Esophagus (tissue), 2 donors: ENCODE data around the gene SMAD9. TPM values are rescaled to one million over a fixed set of nuclear protein-coding genes. Genes with fewer than 3 reads are reported as not detected.

Source experiments
- H3K27ac ChIP-seq, 2 donors: one replicate each; pipeline ENCODE4 v1.5.1; 2013; ENCODE audit warnings: low read depth in 2 of 2, mild to moderate bottlenecking in 2 of 2, inconsistent platforms in 1 of 2, low read length in 1 of 2, moderate library complexity in 1 of 2
- H3K27me3 ChIP-seq, 2 donors: one replicate each; pipeline ENCODE4 v1.6.1; 2013; ENCODE audit warnings: low read length in 2 of 2, control low read depth in 1 of 2, mild to moderate bottlenecking in 1 of 2; ENCODE audit not compliant: insufficient read depth in 2 of 2, control insufficient read depth in 1 of 2
- H3K36me3 ChIP-seq, 2 donors: one replicate each; pipeline ENCODE4 v1.6.1; 2013; ENCODE audit warnings: low read length in 1 of 2; ENCODE audit not compliant: control insufficient read depth in 2 of 2, insufficient read depth in 2 of 2
- H3K4me1 ChIP-seq, 2 donors: one replicate each; pipeline ENCODE4 v1.6.1; 2013; ENCODE audit warnings: low read length in 1 of 2; ENCODE audit not compliant: control insufficient read depth in 2 of 2, insufficient read depth in 2 of 2
- H3K4me3 ChIP-seq, 2 donors: one replicate each; pipeline ENCODE4 v1.5.1; 2013; ENCODE audit warnings: low read length in 2 of 2, mild to moderate bottlenecking in 2 of 2, low read depth in 1 of 2, moderate library complexity in 1 of 2
- H3K9me3 ChIP-seq, 2 donors: one replicate each; pipeline ENCODE4 v1.6.1; 2013; ENCODE audit warnings: mild to moderate bottlenecking in 2 of 2, low read depth in 1 of 2, low read length in 1 of 2, moderate library complexity in 1 of 2; ENCODE audit not compliant: control insufficient read depth in 2 of 2, insufficient read depth in 1 of 2
- WGBS, 2 donors: extraction: QIAGEN DNeasy Blood & Tissue Kit; methylation state at CpG; one replicate each; pipeline ENCODE4 v1.1.7; 2013; 5-methylcytosine and 5-hydroxymethylcytosine counted together
- polyA plus RNA-seq, 2 donors: library from polyadenylated mRNA; stranded (reverse); fragments of 200-250 nt; gene quantifications; one replicate each; pipeline ENCODE4 v1.2.3, GENCODE V29; 2013
- donor health status: healthy with polysubstance abuse.
- donor health status: Bipolar disorder and iron deficiency.

Gene SMAD9
- polyA plus RNA-seq, 2 donors: 0.51 to 1.2 TPM

GRCh38 chr13:36850790-36851438 lies 69.1 kb downstream of the SMAD9 start:
- H3K27me3 ChIP-seq: no peaks in the 10 kb centered on the region
- H3K9me3 ChIP-seq: no peaks in the 10 kb centered on the region
- WGBS, 2 donors: 90 to 91% methylated on average over 13 of the region's 13 CpGs
- no peaks in the 10 kb centered on the region for H3K4me1 ChIP-seq
- H3K27ac ChIP-seq: no peak overlapping the region
- H3K36me3 ChIP-seq: no peaks in the 10 kb centered on the region
- no peak overlapping the region for H3K4me3 ChIP-seq

GRCh38 chr13:36848199-36848982 lies 71.6 kb downstream of the SMAD9 start:
- WGBS, 2 donors: 49 to 56% methylated on average over 6 of the region's 6 CpGs
- Histone ChIP-seq H3K4me3 (no peak overlapping the region), H3K9me3 (no peaks in the 10 kb centered on the region), H3K27ac (no peak overlapping the region), H3K36me3 (peaks cover 0 to 2% of the 10 kb centered on the region in 2 donors), H3K27me3 (no peaks in the 10 kb centered on the region), H3K4me1 (no peaks in the 10 kb centered on the region)

GRCh38 chr13:36847606-36848005 lies 72.4 kb downstream of the SMAD9 start:
- Histone ChIP-seq H3K27ac (no peak overlapping the region), H3K27me3 (no peaks in the 10 kb centered on the region), H3K4me1 (no peaks in the 10 kb centered on the region), H3K9me3 (no peaks in the 10 kb centered on the region), H3K36me3 (peaks cover 0 to 2% of the 10 kb centered on the region in 2 donors), H3K4me3 (no peak overlapping the region)
- 40 to 50% methylated on average over 9 of the region's 9 CpGs for WGBS, 2 donors

- Histone ChIP-seq H3K4me1 (no peaks in the 10 kb centered on the region), H3K9me3 (no peaks in the 10 kb centered on the region), H3K27ac (no peak overlapping the region), H3K4me3 (no peak overlapping the region), H3K36me3 (peaks cover 0 to 2% of the 10 kb centered on the region in 2 donors), H3K27me3 (no peaks in the 10 kb centered on the region)
- 70 to 73% methylated on average over 5 of the region's 5 CpGs for WGBS, 2 donors
These were observed 78.6 kb downstream of the SMAD9 start for GRCh38 chr13:36841391-36841790.

GRCh38 chr13:36840718-36841250 lies 79.3 kb downstream of the SMAD9 start:
- WGBS, 2 donors: 52 to 66% methylated on average over 3 of the region's 3 CpGs
- Histone ChIP-seq H3K4me3 (no peak overlapping the region), H3K9me3 (no peaks in the 10 kb centered on the region), H3K4me1 (no peaks in the 10 kb centered on the region), H3K36me3 (peaks cover 0 to 2% of the 10 kb centered on the region in 2 donors), H3K27me3 (no peaks in the 10 kb centered on the region), H3K27ac (no peak overlapping the region)

GRCh38 chr13:36839981-36840380 lies 80.1 kb downstream of the SMAD9 start:
- H3K27me3 ChIP-seq: no peaks in the 10 kb centered on the region
- H3K9me3 ChIP-seq: no peaks in the 10 kb centered on the region
- no peak overlapping the region for H3K27ac ChIP-seq
- peaks cover 0 to 2% of the 10 kb centered on the region in 2 donors for H3K36me3 ChIP-seq
- H3K4me1 ChIP-seq: no peaks in the 10 kb centered on the region
- WGBS, 2 donors: 86 to 93% methylated on average over 12 of the region's 12 CpGs
- H3K4me3 ChIP-seq: no peak overlapping the region

GRCh38 chr13:36839281-36839680 lies 80.8 kb downstream of the SMAD9 start:
- Histone ChIP-seq H3K27me3 (no peaks in the 10 kb centered on the region), H3K4me3 (no peak overlapping the region), H3K4me1 (no peaks in the 10 kb centered on the region), H3K9me3 (no peaks in the 10 kb centered on the region), H3K27ac (no peak overlapping the region), H3K36me3 (peaks cover 0 to 2% of the 10 kb centered on the region in 2 donors)
- 81 to 88% methylated on average over 3 of the region's 3 CpGs for WGBS, 2 donors

GRCh38 chr13:36837354-36838092 lies 82.5 kb downstream of the SMAD9 start:
- Histone ChIP-seq H3K27ac (no peak overlapping the region), H3K27me3 (no peaks in the 10 kb centered on the region), H3K4me3 (no peak overlapping the region), H3K4me1 (no peaks in the 10 kb centered on the region), H3K9me3 (no peaks in the 10 kb centered on the region), H3K36me3 (no peaks in the 10 kb centered on the region)
- 62 to 67% methylated on average over 4 of the region's 4 CpGs for WGBS, 2 donors

GRCh38 chr13:36834299-36834698 lies 85.7 kb downstream of the SMAD9 start:
- Histone ChIP-seq H3K27me3 (no peaks in the 10 kb centered on the region), H3K9me3 (no peaks in the 10 kb centered on the region), H3K36me3 (peaks cover 0 to 7% of the 10 kb centered on the region in 2 donors), H3K27ac (no peak overlapping the region), H3K4me1 (no peaks in the 10 kb centered on the region), H3K4me3 (no peak overlapping the region)
- 95 to 97% methylated on average over 3 of the region's 3 CpGs for WGBS, 2 donors
